Thyroid gland (tissue), 4 donors: ENCODE measurements around the gene TMEM269. TPM values are rescaled to one million over a fixed set of nuclear protein-coding genes. Genes with fewer than 3 reads are reported as not detected.

Experiments used
- DNase-seq, 2 donors: peaks; one replicate each; pipeline ENCODE4 v3.0.0-alpha.2; 2019
- H3K27ac ChIP-seq, 3 donors: fragments of 200-600 bp; sonication (generic); 1 replicate in 2 of 3; 2 replicates in 1 of 3; pipeline ENCODE4 v1.5.1; 2016 to 2019; ENCODE audit warnings: mild to moderate bottlenecking in 1 of 3, moderate library complexity in 1 of 3
- H3K27me3 ChIP-seq: fragments of 200-600 bp; sonication (generic); one replicate; pipeline ENCODE4 v1.5.1; 2019
- H3K36me3 ChIP-seq, 2 donors: fragments of 200-600 bp; sonication (generic); one replicate each; pipeline ENCODE4 v1.5.1; 2016 to 2019
- H3K4me1 ChIP-seq, 2 donors: fragments of 200-600 bp; sonication (generic); one replicate each; pipeline ENCODE4 v1.5.1; 2017 to 2019
- H3K4me3 ChIP-seq, 3 donors: fragments of 200-600 bp; sonication (generic); replicated peaks in 1 of 3; 1 replicate in 2 of 3; 2 replicates in 1 of 3; pipeline ENCODE4 v1.5.1; 2016; ENCODE audit warnings: mild to moderate bottlenecking in 1 of 3
- H3K9me3 ChIP-seq: fragments of 200-600 bp; sonication (generic); one replicate; pipeline ENCODE4 v1.5.1; 2017
- CTCF ChIP-seq, 6 experiments: fragments of 200-600 bp in 3 of 6; fragments of 450-650 bp in 3 of 6; sonication (generic) in 3 of 6; IDR thresholded peaks; one replicate each; pipeline ENCODE4 v1.5.1; 2016 to 2019; ENCODE audit warnings: antibody characterized with exemption in 6 of 6, mild to moderate bottlenecking in 2 of 6, inconsistent platforms in 1 of 6, moderate library complexity in 1 of 6
- POLR2A ChIP-seq, 2 donors: fragments of 450-650 bp; IDR thresholded peaks; one replicate each; pipeline ENCODE4 v1.6.1; 2017; ENCODE audit warnings: antibody characterized with exemption in 2 of 2, mild to moderate bottlenecking in 2 of 2, moderate library complexity in 1 of 2
- WGBS, 2 donors: methylation state at CpG; one replicate each; pipeline ENCODE4 v1.1.5; 2017; 5-methylcytosine and 5-hydroxymethylcytosine counted together
- intact Hi-C: fragments of 100-400 bp; cut with DNase I; formaldehyde crosslinking; loops from one replicate; pipeline ENCODE4 v1.15.1; 2023
- total RNA-seq, 4 donors: library from RNA; depleted of rRNA; stranded (reverse); fragments of >200 nt; gene quantifications; one replicate each; pipeline ENCODE4 v1.2.3, GENCODE V29; 2016

Gene TMEM269
- 1 to 10 TPM in 1 of 4 donors, under 1 TPM in 1, not detected in 2; 0.11 to 2.6 TPM for total RNA-seq

- TF ChIP-seq POLR2A (IDR thresholded peaks at IDR 0.05) (no peak), CTCF (IDR thresholded peaks at IDR 0.05) (no peak)
- intact Hi-C loops = no loop called here
- Histone ChIP-seq H3K27ac (no peak within 1 kb of the TSS), H3K36me3 (peaks cover 0 to 5% of the 10 kb centered on the region in 2 donors), H3K4me1 (peaks cover 10 to 11% of the 10 kb centered on the region in 2 donors), H3K27me3 (no peaks in the 10 kb centered on the region), H3K9me3 (no peaks in the 10 kb centered on the region), H3K4me3 (peak within 1 kb of the TSS in 1 of 3 donors; percentile 30)
- peak; percentile 21 to 36 for DNase-seq
- WGBS, 2 donors = 4 to 10% methylated on average over 20 to 29 of the region's 54 CpGs
These were observed at the start of gene TMEM269 for GRCh38 chr1:42784946-42785693. TMEM269 (plus strand) TSS chr1:42784991; CDS start chr1:42789894, 4,903 bp downstream.

- 84 to 87% methylated on average over 5 to 11 of the region's 11 CpGs for WGBS, 2 donors
- Histone ChIP-seq H3K4me1 (no peaks in the 10 kb centered on the region), H3K9me3 (no peaks in the 10 kb centered on the region), H3K27ac (no peak overlapping the region), H3K4me3 (no peak overlapping the region), H3K36me3 (no peaks in the 10 kb centered on the region), H3K27me3 (no peaks in the 10 kb centered on the region)
- TF ChIP-seq CTCF (IDR thresholded peaks at IDR 0.05) = no peak
- TF ChIP-seq POLR2A (IDR thresholded peaks at IDR 0.05) = no peak
- intact Hi-C loops = no loop called here
- DNase-seq = no peak
These were observed 49.7 kb upstream of the TMEM269 start for GRCh38 chr1:42735056-42735455.

DNA sequence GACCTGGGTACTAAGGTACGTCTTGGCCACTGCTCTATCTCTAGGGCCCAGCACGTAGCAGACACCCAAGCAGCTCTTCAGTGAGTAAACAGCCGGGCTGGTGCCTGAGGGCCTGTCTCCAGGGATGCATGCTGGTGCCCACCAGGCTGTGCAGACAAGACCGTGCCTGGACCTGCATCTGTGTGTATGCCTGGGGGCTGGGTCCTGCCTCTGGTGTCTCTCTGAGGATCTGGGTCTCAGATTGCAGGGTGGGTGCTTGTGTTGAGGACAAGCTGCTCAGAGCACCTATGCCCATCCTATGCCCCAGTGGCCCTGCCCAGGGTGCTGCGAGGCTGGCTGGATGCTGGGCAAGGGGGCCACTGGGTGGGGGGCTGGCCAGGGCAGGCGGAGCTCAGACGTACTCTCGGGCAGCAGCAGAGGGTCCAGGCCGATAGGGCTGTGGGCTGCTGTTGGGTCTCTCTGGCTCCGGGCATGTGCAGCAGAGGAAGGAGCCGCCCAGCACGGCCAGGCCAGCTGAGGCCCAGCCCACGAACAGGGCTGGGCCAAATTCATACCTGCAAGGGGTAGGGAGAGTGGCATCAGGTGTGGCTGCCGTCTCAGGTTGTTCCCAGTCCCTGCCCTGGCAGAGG, 49.2 kb upstream of the TMEM269 start:
- no peak overlapping the region for H3K27ac ChIP-seq
- no peaks in the 10 kb centered on the region for H3K36me3 ChIP-seq
- TF ChIP-seq POLR2A (IDR thresholded peaks at IDR 0.05) (no peak), CTCF (IDR thresholded peaks at IDR 0.05) (no peak)
- H3K9me3 ChIP-seq = no peaks in the 10 kb centered on the region
- H3K4me1 ChIP-seq = no peaks in the 10 kb centered on the region
- intact Hi-C loops = no loop called here
- 81 to 96% methylated on average over 4 to 7 of the region's 14 CpGs for whole genome bisulfite sequencing, 2 donors
- H3K27me3 ChIP-seq = no peaks in the 10 kb centered on the region
- DNase-seq = no peak
- H3K4me3 ChIP-seq = no peak overlapping the region

- no peaks in the 10 kb centered on the region for H3K9me3 ChIP-seq
- no peaks in the 10 kb centered on the region for H3K36me3 ChIP-seq
- no peaks in the 10 kb centered on the region for H3K4me1 ChIP-seq
- intact Hi-C loops = no loop called here
- no peak overlapping the region for H3K27ac ChIP-seq
- DNase-seq = no peak
- H3K4me3 ChIP-seq = no peak overlapping the region
- H3K27me3 ChIP-seq = no peaks in the 10 kb centered on the region
- no peak for TF ChIP-seq CTCF (IDR thresholded peaks at IDR 0.05)
- no peak for TF ChIP-seq POLR2A (IDR thresholded peaks at IDR 0.05)
- WGBS, 2 donors = 72 to 84% methylated on average over 3 to 4 of the region's 4 CpGs
These were observed 48.6 kb upstream of the TMEM269 start for GRCh38 chr1:42736152-42736551.

- intact Hi-C loops = no loop called here
- 96 to 99% methylated on average over 8 of the region's 8 CpGs for WGBS, 2 donors
- Histone ChIP-seq H3K27ac (no peak overlapping the region), H3K4me3 (no peak overlapping the region), H3K4me1 (no peaks in the 10 kb centered on the region), H3K27me3 (no peaks in the 10 kb centered on the region), H3K9me3 (no peaks in the 10 kb centered on the region), H3K36me3 (no peaks in the 10 kb centered on the region)
- DNase-seq = no peak
- TF ChIP-seq POLR2A (IDR thresholded peaks at IDR 0.05) = no peak
- no peak for TF ChIP-seq CTCF (IDR thresholded peaks at IDR 0.05)
These were observed 48.1 kb upstream of the TMEM269 start for GRCh38 chr1:42736571-42737200.
